GM03348 (cell line): ENCODE results near the gene JAZF1.

ENCODE experiments used
- DNase-seq: peaks from one replicate; pipeline ENCODE4 v3.0.0; 2012; ENCODE audit warnings: low spot score

Gene JAZF1

DNA sequence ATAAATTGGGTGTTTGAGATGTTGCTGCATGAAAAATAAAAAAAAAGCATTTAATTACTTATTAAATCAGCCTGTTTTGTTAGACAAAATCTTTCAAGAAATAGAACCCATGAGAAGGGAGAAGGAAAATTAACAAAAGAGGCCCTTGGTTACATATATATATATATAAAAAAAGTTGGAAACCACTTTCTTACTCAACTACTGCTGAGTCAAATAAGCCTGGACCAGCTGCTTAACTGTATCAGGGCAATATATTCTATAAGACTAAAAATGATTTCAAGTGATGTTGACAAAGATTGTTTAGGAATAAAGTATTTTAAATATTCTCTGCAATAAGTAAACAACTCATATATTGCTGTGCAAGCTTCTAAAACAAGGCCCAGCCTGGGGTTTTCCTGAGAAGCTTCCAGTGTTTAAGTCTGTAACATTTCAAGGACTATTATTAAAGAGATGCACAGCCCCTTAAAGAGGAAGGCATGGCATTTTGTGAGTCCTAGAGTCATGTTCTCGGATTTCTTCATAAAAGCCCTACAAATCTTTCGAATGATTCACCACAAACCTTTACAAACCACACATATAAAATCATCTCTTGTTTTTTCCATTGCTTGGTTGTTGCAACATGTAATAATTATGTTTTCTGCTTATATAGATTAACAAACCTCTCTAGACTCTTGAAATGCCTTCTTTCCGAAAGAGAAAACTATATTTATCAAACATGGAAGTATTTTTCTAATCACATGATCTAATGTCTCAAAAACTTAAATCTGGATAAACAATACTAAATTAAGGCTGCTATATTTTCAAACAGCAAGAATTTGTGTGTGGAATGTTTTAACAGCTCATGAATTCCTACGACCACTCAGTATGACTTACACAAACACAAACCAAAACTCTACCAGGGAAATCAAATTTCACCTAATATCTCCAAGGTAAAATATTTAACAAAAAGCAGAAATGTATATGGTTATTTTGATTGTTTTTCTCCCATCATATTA is 14.3 kb downstream of the JAZF1 start:
- DNase-seq = peak; percentile 76

DNA sequence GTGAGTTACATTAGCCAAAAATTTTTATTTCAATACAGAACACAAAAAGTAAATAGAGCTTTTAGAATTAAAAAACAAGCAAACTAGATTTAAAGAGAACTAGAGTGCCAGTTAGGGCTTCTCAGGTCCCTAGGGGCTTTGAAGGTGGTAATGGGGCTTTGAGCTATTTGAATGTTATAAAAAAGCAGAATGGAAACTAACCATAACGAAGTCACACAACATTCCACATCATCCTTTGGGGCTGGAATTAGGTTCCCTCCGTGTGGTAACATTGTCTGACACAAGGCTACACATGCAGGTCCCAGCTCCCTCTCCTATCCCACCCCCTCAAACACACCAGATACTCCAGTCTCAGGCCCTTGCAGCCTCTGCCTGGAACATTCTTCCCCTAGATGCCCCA is 15.3 kb downstream of the JAZF1 start:
- no peak for DNase-seq

DNA sequence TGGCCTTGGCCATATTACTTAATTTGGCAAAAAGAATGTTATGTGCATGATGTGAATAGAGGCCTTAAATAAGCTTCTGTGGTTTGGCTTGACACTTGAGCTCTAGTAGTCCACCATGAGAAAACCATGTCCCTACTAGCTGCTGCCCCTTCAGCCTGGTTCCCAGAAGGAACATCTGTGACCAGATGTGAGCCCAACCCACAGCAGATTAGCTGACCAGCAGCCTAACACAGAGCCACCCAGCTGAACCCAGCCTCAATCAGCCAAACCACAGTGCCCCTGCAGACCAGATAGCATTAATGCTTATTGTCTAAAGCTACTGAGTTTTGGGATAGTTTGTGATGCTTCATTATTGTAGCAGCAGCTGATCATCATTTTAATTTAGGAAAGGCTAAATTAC is 16.6 kb downstream of the JAZF1 start:
- DNase-seq = peak; percentile 40

DNA sequence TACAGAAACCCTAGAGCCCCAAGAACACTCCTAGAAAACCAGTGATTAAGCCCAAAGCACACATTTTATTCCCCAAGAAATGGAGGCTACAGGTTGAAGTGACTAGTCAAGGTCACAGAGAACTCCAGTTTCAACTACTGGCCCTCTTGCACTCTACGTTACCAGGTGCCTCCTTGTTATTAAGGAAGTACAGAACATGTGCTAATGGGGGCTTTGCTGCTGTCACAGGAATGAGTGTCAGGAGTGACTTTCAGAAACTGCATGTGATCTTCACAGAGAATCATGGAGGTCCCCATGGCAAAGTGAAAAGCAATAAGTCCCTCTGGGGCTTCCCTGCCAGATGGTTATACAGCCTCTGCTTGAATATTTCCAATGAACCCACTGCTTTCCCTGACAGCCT is 19.3 kb downstream of the JAZF1 start:
- no peak for DNase-seq

DNA sequence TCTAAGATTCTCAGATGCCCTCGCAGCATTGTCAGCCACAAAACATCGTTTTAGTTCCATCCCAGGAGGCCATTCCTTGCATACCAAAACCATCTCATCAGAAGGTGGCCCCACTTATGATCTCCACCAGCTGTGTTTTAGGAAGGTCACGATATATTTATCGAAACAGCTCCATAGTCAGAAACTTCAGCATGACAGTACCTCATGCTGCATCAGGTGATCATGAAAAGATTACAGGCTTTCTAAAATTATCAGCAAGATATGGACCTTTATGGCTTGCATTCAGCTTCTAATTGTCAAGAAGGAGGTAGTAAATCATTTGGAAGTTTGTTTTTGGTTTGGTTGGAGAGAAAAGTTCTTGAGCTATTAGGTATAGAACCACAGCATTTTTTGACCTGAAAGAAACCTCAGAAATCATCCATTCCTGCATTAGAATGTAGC is 20.0 kb downstream of the JAZF1 start:
- DNase-seq = peak; percentile 26

DNA sequence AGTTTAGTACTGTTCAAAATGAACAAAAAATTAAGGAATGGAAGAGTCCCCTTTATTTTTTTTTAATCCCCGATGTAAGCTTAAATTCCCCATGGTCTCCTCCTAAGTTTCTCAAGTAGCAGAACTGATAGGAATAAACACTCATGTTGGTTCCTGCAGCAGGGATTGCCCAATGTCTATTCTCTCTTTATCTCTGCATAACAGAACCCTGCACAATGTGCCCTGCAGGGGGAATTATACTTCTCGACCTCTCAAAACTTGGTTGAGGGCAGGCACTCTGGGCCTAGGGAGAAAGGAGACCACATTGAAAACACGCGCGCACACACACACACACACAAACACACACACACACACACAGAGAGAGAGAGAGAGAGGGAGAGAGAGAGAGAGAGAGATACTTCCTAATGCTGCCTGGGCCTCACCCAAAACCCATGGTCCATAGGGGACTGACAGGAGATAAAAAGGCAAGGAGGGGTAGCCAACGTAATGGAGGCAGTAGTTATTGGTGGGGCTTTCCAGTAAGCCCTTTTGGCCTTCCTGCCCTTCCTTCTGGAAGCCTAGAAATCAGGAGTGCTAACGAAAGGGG is 22.7 kb downstream of the JAZF1 start:
- DNase-seq = no peak

DNA sequence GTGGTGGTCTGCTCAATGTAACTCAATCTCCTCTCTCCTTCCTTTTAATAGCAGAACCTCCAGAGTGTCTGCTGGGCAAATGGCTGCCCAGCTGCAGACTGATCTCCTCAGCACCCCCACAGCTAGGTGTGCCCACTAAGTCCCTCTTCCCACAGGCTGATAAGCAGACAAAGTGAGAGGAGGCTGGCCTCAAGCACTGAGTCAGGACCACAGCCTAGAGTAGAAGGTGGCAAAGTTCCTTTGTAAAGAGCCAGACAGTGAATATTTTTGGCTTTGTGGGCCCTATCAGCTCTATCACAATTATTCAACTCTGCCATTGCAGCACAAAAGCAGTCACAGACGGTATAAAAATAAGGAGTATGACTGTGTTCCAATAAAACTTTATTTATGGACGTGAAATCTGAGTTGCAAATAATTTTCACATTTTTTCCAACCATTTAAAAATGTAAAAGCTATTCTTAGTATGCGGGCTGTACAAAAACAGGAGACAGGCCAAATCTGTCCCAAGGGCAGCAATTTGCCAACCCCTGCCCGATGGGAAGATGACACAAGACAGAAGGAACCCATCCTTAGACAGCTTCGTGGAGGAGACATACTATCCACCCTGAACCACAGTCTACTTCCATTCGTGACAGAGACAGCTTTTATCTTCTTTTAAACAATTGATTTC is 23.4 kb downstream of the JAZF1 start:
- no peak for DNase-seq

DNA sequence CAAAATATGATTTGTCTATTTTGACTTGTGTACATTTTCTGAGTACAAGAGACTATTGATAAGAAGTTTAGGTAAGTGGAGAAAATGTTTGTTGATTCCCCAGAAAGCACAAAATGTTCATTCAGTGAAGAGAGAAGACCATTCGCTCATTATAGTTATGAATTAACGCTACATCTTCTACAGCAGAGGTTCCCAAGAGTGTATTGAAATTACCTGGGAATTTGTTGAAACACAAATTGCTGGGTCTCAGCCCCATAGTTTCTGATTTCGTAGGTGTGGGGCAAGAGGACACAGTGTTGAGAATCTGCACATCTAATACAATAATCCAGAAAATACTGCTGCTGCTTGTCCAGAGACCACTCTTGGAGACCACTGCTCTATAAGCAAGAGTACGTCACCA is 24.2 kb downstream of the JAZF1 start:
- no peak for DNase-seq

DNA sequence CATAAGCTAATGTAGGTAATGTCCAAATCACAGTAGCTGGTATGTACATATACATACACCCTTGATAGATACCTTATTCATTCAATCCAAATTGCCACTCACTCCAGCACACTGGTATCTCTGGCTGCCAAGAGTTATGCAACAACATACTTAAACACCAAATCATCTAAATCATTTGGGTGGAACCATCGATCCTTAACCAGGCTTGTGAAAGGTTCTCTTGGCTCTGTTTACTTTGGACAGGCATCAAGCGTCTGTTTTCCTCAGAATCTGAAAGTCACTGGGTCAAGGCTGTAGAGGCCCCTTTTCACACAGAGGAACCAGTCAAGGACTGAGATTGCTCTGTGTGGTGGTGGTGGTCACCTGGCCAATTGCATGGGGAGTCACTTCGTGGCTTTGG is 24.6 kb downstream of the JAZF1 start:
- DNase-seq = peak; percentile 72

DNA sequence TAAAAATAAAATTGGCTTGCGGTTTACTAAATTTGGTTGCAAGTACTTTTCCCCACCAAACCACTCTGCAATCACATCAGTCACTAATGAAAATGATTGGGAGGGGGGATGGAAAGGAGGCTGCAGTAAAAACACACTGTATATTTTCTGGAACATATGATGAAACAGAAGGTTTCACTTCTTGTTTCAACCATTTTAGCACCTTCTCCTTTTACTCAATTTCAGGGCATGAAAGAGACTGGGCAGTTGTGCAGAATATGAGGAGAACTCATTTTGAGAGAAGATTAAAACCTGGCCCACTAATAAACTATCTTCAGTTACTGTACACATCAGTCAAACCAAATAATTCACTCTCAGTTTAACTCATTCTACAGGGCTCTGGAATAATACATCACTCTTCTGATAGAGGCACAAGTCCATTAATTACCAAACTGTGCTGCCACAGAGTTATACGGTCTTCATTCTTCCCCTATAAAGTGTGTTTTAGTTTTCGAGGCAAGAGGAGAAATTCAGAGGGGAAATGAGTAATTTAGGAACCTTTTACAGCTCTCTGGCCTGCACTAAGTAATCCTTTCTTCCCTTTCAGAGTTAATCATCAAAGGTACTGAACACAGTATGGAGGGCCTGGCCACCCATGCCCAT is 25.5 kb downstream of the JAZF1 start:
- DNase-seq = no peak

DNA sequence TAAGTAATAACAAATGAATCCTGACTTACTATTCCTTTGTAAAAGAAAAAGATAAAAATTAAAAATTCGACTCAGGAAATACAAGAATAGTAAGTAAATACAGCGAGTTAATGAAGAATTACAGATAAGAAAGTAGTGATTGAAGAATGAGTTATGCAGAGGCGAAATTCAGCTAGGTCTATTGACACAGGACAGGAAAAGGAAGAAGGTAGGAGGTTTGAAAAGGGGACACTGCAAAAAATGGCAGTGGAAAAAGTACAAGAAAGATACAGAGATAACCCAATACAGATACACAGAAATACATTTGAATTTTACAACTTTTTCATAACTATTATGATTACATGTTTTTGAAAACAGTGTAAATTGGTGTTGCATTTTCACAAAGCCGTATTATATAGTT is 28.0 kb downstream of the JAZF1 start:
- DNase-seq = no peak

DNA sequence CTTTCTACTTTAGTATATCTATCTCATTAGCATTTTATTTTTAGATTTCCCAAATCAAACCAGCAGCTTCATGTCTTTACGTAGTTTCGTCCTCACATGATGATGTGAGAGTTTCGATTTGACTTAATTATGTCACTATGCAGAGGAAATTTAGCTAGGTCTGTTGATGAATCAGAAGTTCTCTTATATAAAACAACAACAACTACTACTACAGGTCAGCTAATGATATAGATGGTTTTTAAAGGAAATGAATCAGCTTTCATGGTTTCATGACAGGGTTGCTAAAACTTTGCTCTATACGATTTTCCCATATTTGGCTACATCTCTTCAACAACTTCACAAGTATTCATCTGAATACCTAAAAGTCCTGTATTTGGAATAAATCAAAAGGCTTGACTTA is 28.6 kb downstream of the JAZF1 start:
- DNase-seq = no peak

DNA sequence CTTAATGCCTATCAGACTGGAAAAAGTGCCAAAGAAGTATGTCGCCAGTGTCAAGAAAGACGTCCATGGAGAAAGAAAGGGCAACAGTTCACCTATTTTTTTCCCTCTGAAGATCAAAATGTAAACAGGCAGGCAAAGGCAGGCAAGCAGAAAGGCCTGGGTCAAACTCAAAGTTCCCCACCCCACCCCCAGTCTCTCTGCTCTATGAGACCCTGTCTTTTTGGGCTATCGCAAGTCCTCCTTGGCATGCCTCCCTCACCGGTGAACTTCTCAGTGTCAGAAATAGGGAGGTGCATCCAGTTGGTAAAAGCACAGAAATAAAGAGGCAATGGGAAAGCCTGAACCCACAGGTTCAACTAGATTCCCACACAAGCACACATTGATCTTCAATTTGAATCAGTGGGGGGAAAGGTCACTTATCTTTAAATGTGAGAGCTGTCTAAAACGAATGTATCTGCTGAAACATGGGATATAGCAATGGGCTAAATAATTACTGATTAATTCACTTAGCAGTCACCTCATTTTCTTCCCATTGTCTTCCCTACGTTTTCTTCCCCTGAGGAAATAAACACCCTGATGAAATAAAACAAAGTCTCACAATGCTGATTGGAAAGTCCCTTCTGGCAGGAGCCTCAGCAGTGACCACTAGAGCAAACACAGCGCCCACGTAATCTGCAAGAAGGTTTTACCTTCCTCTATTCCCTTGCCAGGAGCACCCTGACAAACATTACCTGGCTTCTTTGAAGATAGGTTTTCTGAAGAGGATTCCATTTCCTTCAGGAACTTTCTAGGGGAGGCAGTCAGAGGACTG is 31.1 kb downstream of the JAZF1 start:
- DNase-seq = no peak

DNA sequence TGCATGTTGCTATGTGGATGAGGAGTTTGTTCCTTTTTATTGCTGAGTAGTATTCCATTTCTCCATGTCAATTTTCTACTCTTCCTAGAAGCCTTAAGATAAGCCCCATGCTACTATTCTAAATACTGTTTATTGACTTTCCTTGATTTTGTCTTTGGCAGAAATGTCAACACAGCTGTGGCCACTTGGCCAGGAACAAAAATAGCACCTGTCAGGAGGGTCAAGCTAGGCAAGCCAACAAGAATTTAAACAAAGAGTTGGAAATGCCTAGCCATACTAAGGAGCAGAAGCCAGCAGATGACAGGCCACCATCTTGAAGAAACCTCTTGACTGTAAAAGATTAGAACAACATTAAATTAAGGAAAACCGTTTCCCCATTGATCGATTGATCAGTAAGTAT is 34.7 kb downstream of the JAZF1 start:
- DNase-seq = no peak

DNA sequence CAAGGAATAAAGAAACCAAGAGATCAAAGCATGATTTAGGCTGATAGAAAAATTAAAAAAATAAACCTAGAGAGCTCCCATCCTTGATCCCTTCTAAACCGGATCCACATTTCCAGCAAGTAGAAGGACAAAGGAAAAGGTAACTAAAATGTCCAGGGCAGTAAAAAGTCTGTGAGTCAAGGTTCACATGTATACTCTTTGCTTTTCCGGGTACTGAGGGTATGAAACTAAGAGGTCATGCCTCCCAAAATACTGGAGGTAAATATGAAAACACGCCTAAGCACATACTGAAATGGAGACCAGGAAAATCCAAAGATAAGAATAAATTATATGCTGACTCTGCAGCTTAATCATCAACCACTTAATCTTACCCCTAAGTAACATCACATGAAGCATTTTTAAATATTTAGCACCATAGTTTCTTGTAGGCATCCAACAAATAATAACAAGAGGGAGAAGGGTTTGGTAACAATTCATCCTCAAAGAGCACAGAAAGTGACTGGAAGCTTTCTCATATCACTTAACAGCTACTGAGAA is 35.4 kb downstream of the JAZF1 start:
- DNase-seq = no peak

DNA sequence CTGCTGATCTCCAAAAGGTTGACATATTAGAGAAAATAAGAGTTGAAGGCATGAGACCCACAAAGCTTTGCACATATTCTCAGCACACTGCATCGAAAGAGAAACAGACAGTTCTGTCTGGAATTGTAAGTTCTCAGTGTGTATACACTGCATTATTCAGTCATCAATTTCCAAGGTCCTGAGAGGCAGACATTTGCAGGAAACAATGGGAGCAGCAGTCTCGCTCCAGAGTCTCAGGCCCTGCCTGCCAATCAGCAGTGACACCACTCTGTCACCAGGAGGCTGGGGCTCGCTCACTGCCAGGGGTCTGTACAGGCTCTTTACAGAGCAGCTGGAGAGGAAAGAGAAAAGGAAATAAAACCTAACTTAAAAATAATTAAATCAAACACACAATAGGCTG is 36.3 kb downstream of the JAZF1 start:
- no peak for DNase-seq

DNA sequence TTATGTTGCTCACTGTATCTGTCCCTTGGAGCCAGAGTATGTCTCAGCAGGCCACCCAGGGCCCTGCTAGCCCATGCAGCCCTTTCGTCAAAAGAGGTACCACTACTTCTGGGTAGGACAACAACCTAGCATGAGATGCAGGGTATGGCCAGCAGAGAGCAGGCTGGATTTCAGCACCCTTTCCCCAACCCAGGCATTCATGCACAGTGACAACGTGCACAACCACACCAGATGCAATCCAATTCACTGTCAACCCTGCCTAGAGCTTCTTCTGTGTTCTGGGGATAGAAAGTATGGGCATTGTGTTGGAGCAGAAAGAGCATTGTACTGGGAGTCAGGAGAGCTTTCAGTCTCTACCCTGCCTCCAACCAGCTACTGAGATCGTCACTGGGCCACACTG is 37.9 kb downstream of the JAZF1 start:
- DNase-seq = no peak

DNA sequence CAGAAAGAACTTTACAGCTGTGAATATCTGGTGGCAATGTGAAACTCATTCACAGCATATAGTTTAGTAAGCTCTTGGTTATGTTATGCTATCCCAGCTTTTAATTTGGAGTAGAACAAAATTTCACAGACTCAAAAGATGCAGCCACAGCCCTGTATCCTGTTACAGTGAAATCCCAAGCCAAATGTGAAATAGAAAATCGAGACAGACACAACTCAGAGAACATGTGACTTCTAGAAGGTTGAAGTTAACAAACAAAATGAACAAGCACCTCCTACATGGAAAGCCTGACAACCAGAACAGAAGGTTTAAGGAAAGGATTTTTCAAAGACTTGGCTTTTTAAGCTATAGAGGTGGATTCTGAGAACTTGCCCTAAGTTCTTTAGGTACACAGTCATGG is 39.6 kb downstream of the JAZF1 start:
- no peak for DNase-seq

DNA sequence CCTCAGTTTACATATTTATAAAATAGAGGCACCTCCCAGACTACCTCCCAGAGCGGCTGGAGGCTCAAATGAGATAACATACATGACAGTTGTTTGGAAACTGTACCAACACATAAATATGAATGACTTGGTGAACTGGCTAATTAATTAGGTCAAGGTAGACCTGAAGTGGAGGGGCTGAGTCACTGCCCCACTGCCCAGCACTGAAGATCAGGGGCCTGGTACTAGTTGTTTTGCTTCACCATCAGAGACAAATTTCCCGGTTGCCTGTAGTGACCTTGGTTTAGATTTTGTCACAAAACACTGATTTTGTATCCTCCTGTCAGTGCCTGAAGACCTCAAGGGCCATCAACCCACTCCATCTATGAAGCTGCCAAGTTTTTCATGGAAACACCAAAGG is 41.8 kb downstream of the JAZF1 start:
- DNase-seq = no peak

DNA sequence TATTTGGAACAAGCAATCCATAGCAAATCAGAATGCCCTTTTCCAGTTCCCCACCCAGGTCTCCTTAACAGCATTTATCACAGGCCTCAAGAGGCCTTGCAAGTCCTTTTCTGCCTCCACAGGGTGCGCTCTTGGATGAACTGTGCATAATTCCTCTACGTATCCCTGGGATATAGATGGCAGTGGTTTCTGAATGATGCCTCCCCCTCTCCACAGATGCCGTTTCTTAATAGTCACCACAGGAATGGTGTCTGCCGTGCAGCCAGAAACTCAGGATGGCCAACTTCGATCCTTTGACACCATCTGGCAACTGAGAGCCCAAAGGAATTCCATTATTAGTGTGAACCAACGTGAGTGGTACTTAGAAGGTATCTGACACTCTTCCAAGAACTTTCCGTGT is 43.1 kb downstream of the JAZF1 start:
- no peak for DNase-seq

DNA sequence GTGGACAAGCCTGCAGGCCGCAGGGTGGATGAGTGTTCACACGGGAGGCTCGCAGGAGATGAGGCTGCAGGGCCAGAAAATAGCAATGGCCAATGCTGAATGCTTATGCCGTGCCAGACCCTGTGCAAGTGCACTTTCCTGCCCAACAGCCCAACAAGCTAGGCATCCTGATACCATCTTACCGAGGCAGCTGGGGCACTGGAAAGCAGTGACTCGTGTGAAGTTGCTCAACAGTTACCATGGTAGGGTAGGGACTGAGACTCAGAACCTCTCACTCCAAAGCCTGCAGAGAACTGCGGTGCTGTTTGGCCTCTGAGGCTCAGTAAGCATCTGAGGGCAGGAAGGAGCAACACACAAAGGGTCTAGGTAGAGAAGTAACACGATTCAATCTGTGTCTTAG is 43.7 kb downstream of the JAZF1 start:
- DNase-seq = no peak
